LNCaP clone FGC (cell line): ENCODE data around the gene TRAF2.
"Not testable (repeated sequence)": the region's sequence is repeated elsewhere in the genome, so short reads cannot be mapped to it uniquely, and the experiment has no call there.

Experiments
- DNase-seq: peaks from one replicate; pipeline ENCODE4 v3.0.0-alpha.2; 2011; ENCODE audit warnings: low read depth
- H3K4me3 ChIP-seq: 2 replicates; pipeline ENCODE4 v1.5.1; 2011; ENCODE audit warnings: mild to moderate bottlenecking, low read depth, low read length, control low read depth
- TF ChIP-seq, protein P1 (sequence below): IDR thresholded peaks from 2 replicates; pipeline ENCODE4 v1.5.1; 2012; ENCODE audit warnings: mild to moderate bottlenecking; ENCODE audit not compliant: control insufficient read depth, insufficient read depth; ENCODE audit errors: extremely low read depth

Gene TRAF2

DNA sequence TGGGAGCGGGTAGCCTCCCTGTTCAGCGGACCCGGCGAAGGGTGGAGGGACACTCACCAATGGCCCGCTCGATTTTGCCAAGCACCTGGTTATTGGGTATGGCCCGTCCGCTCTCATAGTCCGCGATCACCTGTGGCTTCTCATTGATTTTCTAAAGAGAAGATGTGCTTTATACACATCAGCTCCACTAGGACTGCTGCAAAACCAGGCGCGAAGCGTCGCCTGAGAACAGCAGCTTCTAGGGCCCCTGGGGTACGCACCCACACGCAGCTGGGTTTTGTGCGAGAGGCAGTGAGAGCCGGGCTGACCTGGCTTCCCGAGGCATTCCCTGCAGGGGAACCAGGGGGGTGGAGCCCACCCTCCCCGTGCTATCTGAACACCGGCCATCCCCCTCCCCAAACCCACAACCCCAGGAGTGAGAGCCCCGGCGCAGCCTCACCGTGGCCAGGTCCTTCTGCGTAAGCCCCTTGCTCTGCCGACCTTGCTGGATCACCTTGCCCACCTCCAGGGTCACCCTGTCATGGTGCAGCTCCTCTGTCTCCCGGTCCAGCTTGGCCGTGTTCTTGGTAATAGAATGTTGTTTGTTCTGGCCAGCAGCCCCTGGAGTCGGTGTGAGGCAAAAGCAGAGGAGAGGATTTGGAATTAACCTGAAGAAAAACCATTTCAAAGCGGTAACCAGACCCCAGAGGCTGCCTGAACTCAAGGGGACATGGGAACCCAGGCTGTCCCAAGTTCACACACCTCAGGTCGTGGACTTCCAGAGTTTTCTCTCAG lies 23.3 kb upstream of the TRAF2 start:
- TF ChIP-seq, protein P1, sequence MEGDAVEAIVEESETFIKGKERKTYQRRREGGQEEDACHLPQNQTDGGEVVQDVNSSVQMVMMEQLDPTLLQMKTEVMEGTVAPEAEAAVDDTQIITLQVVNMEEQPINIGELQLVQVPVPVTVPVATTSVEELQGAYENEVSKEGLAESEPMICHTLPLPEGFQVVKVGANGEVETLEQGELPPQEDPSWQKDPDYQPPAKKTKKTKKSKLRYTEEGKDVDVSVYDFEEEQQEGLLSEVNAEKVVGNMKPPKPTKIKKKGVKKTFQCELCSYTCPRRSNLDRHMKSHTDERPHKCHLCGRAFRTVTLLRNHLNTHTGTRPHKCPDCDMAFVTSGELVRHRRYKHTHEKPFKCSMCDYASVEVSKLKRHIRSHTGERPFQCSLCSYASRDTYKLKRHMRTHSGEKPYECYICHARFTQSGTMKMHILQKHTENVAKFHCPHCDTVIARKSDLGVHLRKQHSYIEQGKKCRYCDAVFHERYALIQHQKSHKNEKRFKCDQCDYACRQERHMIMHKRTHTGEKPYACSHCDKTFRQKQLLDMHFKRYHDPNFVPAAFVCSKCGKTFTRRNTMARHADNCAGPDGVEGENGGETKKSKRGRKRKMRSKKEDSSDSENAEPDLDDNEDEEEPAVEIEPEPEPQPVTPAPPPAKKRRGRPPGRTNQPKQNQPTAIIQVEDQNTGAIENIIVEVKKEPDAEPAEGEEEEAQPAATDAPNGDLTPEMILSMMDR: no peak
- DNase-seq: no peak
- no peak overlapping the region for H3K4me3 ChIP-seq

- TF ChIP-seq, protein P1: no peak
- no peak for DNase-seq
- no peak overlapping the region for H3K4me3 ChIP-seq
Measured at GRCh38 chr9:136863623-136864273, 22.6 kb upstream of the TRAF2 start.

DNA sequence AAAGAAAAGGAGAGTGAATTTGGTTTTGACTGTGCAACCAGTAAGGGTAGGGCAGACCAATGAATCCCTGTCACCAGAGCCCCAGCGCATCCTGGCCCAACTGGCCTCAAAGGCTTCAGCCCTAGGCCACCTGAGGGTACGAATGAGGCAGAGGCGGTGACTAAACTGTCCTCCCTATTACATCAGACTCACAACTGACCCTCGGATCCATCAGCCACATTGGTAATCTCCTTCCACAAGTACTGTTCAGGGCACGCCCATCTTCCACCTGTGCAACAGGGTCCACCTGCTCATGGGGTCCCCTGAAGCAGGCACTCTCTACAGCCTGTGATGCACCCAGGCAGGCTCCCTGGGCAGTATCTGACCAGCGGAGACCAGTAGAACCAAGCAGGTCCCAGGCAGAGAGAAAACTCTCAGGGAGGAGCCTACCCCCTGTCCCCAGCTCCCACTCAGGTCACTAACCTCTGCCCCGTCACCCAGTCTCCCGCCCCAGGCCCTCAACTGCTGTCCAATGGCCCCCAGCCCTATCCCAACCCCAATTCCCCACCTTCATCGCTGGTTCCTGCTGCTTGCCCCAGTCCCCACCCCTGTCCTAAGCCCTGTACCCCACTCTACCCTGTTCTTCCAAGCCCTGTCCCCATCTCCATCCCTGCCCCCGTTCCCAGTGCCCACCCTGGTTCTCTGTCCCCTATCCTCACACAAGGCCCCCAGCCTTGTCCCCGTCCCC lies 21.1 kb upstream of the TRAF2 start:
- no peak for DNase-seq
- peak overlapping the region; percentile 76 for H3K4me3 ChIP-seq
- TF ChIP-seq, protein P1: no peak

DNA sequence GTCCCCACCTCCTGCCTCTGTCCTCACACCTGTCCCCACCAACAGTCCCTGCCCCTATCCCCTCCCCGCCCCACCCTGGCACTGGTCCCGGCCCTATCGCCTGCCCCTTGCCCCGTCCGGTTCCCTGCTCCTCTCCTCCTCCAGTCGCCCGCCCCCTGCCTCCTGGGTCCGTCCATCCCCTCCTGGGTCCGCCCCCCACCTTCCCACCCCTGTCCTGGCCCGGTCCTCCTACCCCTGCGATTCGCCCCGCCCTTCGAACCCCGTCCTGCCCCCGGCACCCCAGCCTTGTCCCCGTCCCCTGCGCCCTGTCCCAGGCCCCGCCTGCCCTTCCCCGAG lies 20.6 kb upstream of the TRAF2 start:
- DNase-seq: no peak
- TF ChIP-seq, protein P1: no peak
- peak overlapping the region; percentile 76 for H3K4me3 ChIP-seq

GRCh38 chr9:136866898-136867421 lies 19.4 kb upstream of the TRAF2 start:
- not testable (repeated sequence) for DNase-seq
- peak overlapping the region; percentile 64 for H3K4me3 ChIP-seq

DNA sequence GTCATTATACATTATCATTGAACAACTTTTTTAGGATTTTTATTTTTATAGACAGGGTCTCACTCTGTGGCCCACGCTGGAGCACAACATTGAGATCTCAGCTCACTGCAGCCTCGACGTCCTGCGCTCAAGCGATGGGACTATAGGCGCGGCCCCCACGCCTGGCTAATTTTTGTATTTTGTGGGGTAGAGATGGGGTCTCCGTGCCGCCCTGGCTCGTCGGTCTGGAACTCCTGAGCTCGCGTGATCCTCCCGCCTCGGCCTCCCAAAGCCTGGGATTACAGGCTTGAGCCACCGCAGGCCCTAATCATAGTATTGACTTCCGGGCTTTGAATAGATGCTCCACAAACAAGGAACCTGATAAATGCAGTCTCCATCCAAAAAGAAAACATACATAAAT lies 18.8 kb upstream of the TRAF2 start:
- no peak for DNase-seq
- H3K4me3 ChIP-seq: no peak overlapping the region; the same call in 1 of the 2 replicates

More for the DNA sequence above, 18.8 kb upstream of the TRAF2 start:
- TF ChIP-seq, protein P1: no peak
